Measurements from ENCODE around the gene TWIST2. TPM values are rescaled to one million over a fixed set of nuclear protein-coding genes. Genes with fewer than 3 reads are reported as not detected.

TWIST2 gene
- total RNA-seq, 4 donors from 2014 or later = 72.5 to 140 (median 106) TPM

DNA sequence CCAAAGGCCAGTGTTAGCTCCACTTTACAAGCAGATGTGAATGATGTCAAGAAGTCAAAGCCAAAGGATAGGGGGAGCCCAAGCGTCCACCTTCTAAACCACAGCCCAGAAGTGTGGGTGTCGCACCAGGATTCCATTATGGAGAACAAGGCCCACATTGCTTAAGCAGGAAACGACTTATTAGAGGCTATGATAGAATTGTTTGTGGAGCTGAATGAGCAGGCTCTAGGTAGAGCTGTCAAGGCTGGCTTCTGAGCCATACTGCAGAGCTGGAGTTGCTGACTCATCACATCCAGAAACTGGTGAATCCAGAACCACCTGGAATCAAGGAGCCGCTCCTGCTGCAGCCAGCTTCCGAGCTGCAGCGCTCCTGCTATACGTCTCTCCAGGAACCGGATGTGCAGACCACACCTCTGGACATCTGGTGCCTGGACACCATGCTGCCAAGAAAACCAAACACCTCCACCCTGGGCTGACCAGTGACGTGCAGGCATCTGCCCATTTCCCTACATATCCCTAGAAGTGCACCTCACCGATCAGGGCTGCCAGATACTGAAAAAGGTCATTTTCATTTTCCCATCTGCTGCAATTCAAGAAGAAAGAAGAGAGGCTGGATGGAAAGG lies 6.2 kb upstream of the TWIST2 start:
- peaks cover 0 to 8% (median 1%) of the 10 kb centered on the region in 4 donors for H3K4me1 ChIP-seq
- no peaks in the 10 kb centered on the region for H3K36me3 ChIP-seq
- TF ChIP-seq POLR2A (IDR thresholded peaks at IDR 0.05) (no peak), EP300 (IDR thresholded peaks at IDR 0.05) (no peak)
- TF ChIP-seq, protein P1, sequence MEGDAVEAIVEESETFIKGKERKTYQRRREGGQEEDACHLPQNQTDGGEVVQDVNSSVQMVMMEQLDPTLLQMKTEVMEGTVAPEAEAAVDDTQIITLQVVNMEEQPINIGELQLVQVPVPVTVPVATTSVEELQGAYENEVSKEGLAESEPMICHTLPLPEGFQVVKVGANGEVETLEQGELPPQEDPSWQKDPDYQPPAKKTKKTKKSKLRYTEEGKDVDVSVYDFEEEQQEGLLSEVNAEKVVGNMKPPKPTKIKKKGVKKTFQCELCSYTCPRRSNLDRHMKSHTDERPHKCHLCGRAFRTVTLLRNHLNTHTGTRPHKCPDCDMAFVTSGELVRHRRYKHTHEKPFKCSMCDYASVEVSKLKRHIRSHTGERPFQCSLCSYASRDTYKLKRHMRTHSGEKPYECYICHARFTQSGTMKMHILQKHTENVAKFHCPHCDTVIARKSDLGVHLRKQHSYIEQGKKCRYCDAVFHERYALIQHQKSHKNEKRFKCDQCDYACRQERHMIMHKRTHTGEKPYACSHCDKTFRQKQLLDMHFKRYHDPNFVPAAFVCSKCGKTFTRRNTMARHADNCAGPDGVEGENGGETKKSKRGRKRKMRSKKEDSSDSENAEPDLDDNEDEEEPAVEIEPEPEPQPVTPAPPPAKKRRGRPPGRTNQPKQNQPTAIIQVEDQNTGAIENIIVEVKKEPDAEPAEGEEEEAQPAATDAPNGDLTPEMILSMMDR (IDR thresholded peaks at IDR 0.05) = no peak
- H3K27me3 ChIP-seq = peaks cover 0 to 13% of the 10 kb centered on the region in 2 donors
- H3K9me3 ChIP-seq = peaks cover 0 to 10% (median 0%) of the 10 kb centered on the region in 4 donors
- no peak overlapping the region for H3K27ac ChIP-seq
- DNase-seq (ENCODE audit: low spot score in 2 of 2) = no peak
- no peak overlapping the region for H3K4me3 ChIP-seq
- WGBS, 2 donors = 50 to 53% methylated on average over 9 to 10 of the region's 10 CpGs

DNA sequence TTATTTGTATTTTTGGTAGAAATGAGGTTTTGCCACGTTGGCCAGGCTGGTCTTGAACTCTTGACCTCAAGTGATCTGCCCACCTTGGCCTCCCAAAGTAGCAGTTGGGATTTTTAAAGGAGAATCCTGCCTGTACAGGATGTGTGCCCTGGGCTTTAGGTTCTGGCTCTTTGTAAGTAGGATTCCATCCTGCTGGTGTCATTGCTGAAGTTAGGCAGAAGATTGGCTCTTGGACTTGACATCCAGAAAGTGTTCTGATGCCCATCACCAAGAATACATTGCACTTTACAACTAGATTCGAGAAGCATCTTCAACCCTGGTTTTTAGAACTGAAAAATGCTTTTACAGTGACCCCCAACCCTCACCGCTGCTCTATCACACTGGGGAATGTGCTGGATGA lies 4.4 kb upstream of the TWIST2 start:
- WGBS, 2 donors = 77 to 79% methylated on average over 3 of the region's 3 CpGs
- Histone ChIP-seq H3K36me3 (no peaks in the 10 kb centered on the region), H3K9me3 (peaks cover 0 to 10% (median 0%) of the 10 kb centered on the region in 4 donors), H3K4me3 (no peak overlapping the region), H3K27ac (no peak overlapping the region), H3K27me3 (peaks cover 0 to 27% of the 10 kb centered on the region in 2 donors), H3K4me1 (peaks cover 0 to 25% (median 7%) of the 10 kb centered on the region in 4 donors)
- TF ChIP-seq POLR2A (IDR thresholded peaks at IDR 0.05) (no peak), EP300 (IDR thresholded peaks at IDR 0.05) (no peak)
- TF ChIP-seq, protein P1 (IDR thresholded peaks at IDR 0.05) = no peak
- no peak for DNase-seq (ENCODE audit: low spot score in 2 of 2)

DNA sequence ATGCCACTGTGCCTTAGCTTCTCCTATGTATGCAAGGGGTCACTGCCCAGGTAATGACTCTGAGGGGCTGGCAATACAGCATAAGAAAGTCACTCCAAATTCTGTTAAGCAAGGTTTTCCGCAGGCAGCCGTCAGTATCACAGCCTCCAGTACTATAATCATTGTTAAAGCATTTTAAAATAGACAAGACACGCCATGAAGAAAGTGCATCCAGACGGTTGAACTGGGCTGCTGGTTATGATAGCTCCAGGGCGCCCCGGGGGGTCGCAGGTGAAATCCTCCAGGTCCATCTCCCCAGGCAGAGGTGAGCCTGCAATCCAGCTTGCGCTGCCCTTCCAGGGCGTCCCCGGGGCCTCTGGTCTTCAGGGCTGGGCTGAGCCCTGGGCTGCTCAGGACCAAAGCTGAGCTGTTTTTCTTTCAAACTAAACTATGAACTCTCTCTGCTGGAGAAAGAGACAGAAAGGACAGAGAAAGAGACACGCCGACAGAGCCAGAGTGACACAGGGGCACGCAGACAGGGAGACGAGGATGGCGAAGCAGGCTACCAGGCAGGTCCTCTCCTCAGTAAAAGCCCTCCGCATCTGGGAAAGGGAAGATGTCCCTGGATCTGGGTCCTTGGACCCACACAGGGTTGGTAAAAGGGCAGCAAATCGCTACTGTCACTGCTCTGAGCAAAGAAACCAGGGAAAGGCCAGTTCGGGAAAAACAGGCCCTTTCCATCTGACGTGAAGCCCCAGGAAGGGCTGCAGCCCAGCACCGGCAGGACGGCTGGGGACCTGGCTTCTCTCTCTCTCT lies 2.1 kb upstream of the TWIST2 start:
- WGBS, 2 donors = 67 to 69% methylated on average over 21 of the region's 21 CpGs
- H3K27ac ChIP-seq = peak overlapping the region in 3 of 4 donors; percentile 55 to 89 (median 84)
- no peaks in the 10 kb centered on the region for H3K36me3 ChIP-seq
- peak overlapping the region in 1 of 4 donors; percentile 61 for H3K4me3 ChIP-seq
- no peak for DNase-seq (ENCODE audit: low spot score in 2 of 2)
- H3K4me1 ChIP-seq = peaks cover 0 to 39% (median 7%) of the 10 kb centered on the region in 4 donors
- peaks cover 0 to 48% of the 10 kb centered on the region in 2 donors for H3K27me3 ChIP-seq
- no peaks in the 10 kb centered on the region for H3K9me3 ChIP-seq
- no peak for TF ChIP-seq EP300 (IDR thresholded peaks at IDR 0.05)
- TF ChIP-seq POLR2A (IDR thresholded peaks at IDR 0.05) = no peak
- TF ChIP-seq, protein P1 (IDR thresholded peaks at IDR 0.05) = no peak

DNA sequence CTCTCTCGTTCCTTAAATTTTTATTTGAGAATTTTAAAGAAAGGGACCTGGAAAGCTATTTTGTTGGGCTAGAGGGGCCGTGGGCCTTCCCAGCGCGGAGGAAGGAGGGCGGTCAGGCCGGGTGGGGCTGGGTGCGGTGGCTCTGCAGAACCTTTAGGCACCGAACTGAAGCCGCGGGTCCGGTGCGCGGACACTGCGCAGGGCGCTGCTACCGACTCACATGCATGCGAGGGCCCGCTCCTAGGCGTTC lies 1.6 kb upstream of the TWIST2 start:
- Histone ChIP-seq H3K4me1 (peaks cover 0 to 39% (median 7%) of the 10 kb centered on the region in 4 donors), H3K27ac (peak overlapping the region; percentile 55 to 89 (median 78)), H3K4me3 (peak overlapping the region; percentile 41 to 61 (median 48)), H3K27me3 (peaks cover 0 to 52% of the 10 kb centered on the region in 2 donors), H3K36me3 (no peaks in the 10 kb centered on the region), H3K9me3 (no peaks in the 10 kb centered on the region)
- WGBS, 2 donors = 30 to 45% methylated on average over 19 of the region's 19 CpGs
- TF ChIP-seq EP300 (IDR thresholded peaks at IDR 0.05) (no peak), POLR2A (IDR thresholded peaks at IDR 0.05) (no peak)
- TF ChIP-seq, protein P1 (IDR thresholded peaks at IDR 0.05) = no peak
- no peak for DNase-seq (ENCODE audit: low spot score in 2 of 2)

All from tibial nerve (tissue), 4 donors.